Loucy (cell line): ENCODE results near the gene DHX9.

Experiments used
- H2AFZ ChIP-seq: fragments of 200-600 bp; sonication (generic); 2 replicates; pipeline ENCODE4 v1.6.0; 2016; ENCODE audit warnings: antibody characterized with exemption, mild to moderate bottlenecking, low read length, moderate library complexity
- H3F3A ChIP-seq: fragments of 200-600 bp; 2 replicates; pipeline ENCODE4 v1.6.0; 2016; ENCODE audit warnings: antibody characterized with exemption, low read depth, mild to moderate bottlenecking
- H3K27me3 ChIP-seq: fragments of 200-600 bp; sonication (generic); 2 replicates; pipeline ENCODE4 v1.6.1; 2014; ENCODE audit warnings: low read length, mild to moderate bottlenecking; ENCODE audit not compliant: insufficient read depth, poor library complexity, severe bottlenecking
- H3K36me3 ChIP-seq: fragments of 200-600 bp; sonication (generic); 2 replicates; pipeline ENCODE4 v1.6.1; 2016; ENCODE audit warnings: low read length; ENCODE audit not compliant: insufficient read depth
- H3K4me1 ChIP-seq: fragments of 200-600 bp; sonication (generic); 2 replicates; pipeline ENCODE4 v1.5.1; 2014; ENCODE audit warnings: low read length, mild to moderate bottlenecking; ENCODE audit not compliant: insufficient read depth, poor library complexity, severe bottlenecking
- H3K4me2 ChIP-seq: fragments of 200-600 bp; sonication (generic); 2 replicates; pipeline ENCODE4 v1.6.0; 2014; ENCODE audit warnings: antibody characterized with exemption, low read length, low read depth, mild to moderate bottlenecking; ENCODE audit not compliant: poor library complexity, severe bottlenecking
- H3K4me3 ChIP-seq: fragments of 200-600 bp; sonication (generic); 2 replicates; pipeline ENCODE4 v1.5.1; 2014; ENCODE audit warnings: low read length, mild to moderate bottlenecking, mixed read lengths; ENCODE audit not compliant: poor library complexity, severe bottlenecking
- H3K79me2 ChIP-seq: fragments of 200-600 bp; sonication (generic); 2 replicates; pipeline ENCODE4 v1.6.1; 2014; ENCODE audit warnings: low read length; ENCODE audit not compliant: insufficient read depth
- H3K9ac ChIP-seq: fragments of 200-600 bp; sonication (generic); 2 replicates; pipeline ENCODE4 v1.6.0; 2014; ENCODE audit warnings: mild to moderate bottlenecking, low read depth, low read length, moderate library complexity; ENCODE audit not compliant: poor library complexity, severe bottlenecking
- H3K9me2 ChIP-seq: fragments of 200-600 bp; sonication (generic); replicated peaks from 2 replicates; pipeline ENCODE4 v1.6.1; 2016; ENCODE audit warnings: low read depth, low read length, mixed read lengths
- H3K9me3 ChIP-seq: fragments of 200-600 bp; sonication (generic); 2 replicates; pipeline ENCODE4 v1.6.1; 2014; ENCODE audit warnings: mild to moderate bottlenecking, antibody characterized with exemption, low read length, low read depth; ENCODE audit not compliant: insufficient read depth
- H4K20me1 ChIP-seq: fragments of 200-600 bp; sonication (generic); 2 replicates; pipeline ENCODE4 v1.6.0; 2014; ENCODE audit warnings: antibody characterized with exemption, low read length, mild to moderate bottlenecking; ENCODE audit not compliant: insufficient read depth, poor library complexity, severe bottlenecking
- EZH2phosphoT487 ChIP-seq: fragments of 200-600 bp; IDR thresholded peaks from 2 replicates; pipeline ENCODE4 v1.6.1; 2018; ENCODE audit warnings: antibody characterized with exemption, mild to moderate bottlenecking, moderate library complexity, borderline replicate concordance
- TF ChIP-seq, protein P1 (sequence below): fragments of 200-600 bp; sonication (generic); conservative IDR thresholded peaks from 2 replicates; pipeline ENCODE4 v1.5.1; 2014; ENCODE audit warnings: mild to moderate bottlenecking, antibody characterized with exemption, low read length

The DHX9 gene

DNA sequence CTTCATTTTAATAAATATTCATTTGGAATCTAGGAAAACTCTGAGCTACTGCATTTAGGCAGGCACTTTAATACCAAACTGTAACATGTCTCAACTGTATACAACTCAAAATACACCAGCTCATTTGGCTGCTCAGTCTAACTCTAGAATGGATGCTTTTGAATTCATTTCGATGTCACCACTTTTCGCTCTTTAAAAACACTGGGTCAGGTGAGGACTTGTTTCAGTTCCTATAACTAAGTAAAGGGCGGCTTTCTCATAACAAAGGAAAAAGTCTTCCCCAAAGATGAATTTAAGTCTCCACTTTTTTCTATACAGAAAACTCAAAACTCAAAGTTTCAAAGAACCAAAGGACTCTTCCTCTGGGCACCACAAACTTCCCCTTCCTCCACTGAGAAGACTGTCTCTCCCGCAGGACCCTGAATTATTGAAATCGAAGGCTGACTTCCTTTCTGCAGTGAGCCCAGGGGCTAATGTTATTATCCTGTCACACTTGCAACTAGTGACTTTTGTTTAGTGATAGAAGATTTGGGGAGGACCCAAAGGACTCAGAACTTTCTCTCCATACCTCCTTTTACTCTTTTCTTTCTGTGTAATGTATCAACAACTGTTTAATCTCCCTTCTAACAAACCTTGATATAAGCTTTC, 9.7 kb upstream of the DHX9 start:
- H2AFZ ChIP-seq = no peak overlapping the region
- H3K9ac ChIP-seq = no peak overlapping the region
- peaks cover 6% of the 10 kb centered on the region for H3K4me1 ChIP-seq
- no peaks in the 10 kb centered on the region for H3K79me2 ChIP-seq
- H3K36me3 ChIP-seq = no peaks in the 10 kb centered on the region
- TF ChIP-seq, protein P1, sequence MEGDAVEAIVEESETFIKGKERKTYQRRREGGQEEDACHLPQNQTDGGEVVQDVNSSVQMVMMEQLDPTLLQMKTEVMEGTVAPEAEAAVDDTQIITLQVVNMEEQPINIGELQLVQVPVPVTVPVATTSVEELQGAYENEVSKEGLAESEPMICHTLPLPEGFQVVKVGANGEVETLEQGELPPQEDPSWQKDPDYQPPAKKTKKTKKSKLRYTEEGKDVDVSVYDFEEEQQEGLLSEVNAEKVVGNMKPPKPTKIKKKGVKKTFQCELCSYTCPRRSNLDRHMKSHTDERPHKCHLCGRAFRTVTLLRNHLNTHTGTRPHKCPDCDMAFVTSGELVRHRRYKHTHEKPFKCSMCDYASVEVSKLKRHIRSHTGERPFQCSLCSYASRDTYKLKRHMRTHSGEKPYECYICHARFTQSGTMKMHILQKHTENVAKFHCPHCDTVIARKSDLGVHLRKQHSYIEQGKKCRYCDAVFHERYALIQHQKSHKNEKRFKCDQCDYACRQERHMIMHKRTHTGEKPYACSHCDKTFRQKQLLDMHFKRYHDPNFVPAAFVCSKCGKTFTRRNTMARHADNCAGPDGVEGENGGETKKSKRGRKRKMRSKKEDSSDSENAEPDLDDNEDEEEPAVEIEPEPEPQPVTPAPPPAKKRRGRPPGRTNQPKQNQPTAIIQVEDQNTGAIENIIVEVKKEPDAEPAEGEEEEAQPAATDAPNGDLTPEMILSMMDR = no peak
- no peak for TF ChIP-seq EZH2phosphoT487
- H3K9me2 ChIP-seq = no peaks in the 10 kb centered on the region
- no peaks in the 10 kb centered on the region for H4K20me1 ChIP-seq
- no peak overlapping the region for H3K4me3 ChIP-seq
- no peaks in the 10 kb centered on the region for H3K27me3 ChIP-seq
- no peak overlapping the region for H3K4me2 ChIP-seq
- no peaks in the 10 kb centered on the region for H3F3A ChIP-seq
- H3K9me3 ChIP-seq = no peaks in the 10 kb centered on the region

- H3K9me3 ChIP-seq = no peaks in the 10 kb centered on the region
These were observed 5.9 kb upstream of the DHX9 start for GRCh38 chr1:182833271-182833670.

DNA sequence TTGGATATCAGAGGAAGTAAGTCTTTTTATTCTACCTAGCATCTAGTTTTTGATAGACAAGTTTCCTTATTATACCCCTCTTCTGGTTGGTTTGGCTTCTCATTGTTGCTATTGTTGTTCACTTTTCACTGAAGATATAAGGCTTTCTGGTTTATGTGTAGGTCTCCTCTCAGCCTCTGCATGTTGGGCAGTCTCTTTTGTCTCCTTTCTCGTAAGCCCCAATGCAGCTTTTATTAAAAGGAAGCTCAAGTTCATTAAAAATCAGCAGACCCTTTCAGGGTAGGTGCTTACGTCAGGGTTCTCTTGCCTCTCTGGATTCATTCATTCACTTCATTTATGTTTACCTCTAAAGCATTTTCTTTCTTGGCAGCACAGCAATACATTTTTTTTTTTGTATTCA, 4.8 kb upstream of the DHX9 start:
- peaks cover 15% of the 10 kb centered on the region for H3K4me1 ChIP-seq
- no peak overlapping the region for H3K4me2 ChIP-seq

More at GRCh38 chr1:182833271-182833670, 5.9 kb upstream of the DHX9 start:
- Histone ChIP-seq H3F3A (no peaks in the 10 kb centered on the region), H3K79me2 (no peaks in the 10 kb centered on the region), H3K4me3 (no peak overlapping the region), H3K4me2 (no peak overlapping the region), H3K9ac (no peak overlapping the region), H2AFZ (no peak overlapping the region), H3K9me2 (no peaks in the 10 kb centered on the region), H4K20me1 (no peaks in the 10 kb centered on the region), H3K36me3 (no peaks in the 10 kb centered on the region), H3K27me3 (no peaks in the 10 kb centered on the region), H3K4me1 (peaks cover 12% of the 10 kb centered on the region)
- TF ChIP-seq EZH2phosphoT487 = no peak
- TF ChIP-seq, protein P1 = no peak

More for the DNA sequence above, 4.8 kb upstream of the DHX9 start:
- Histone ChIP-seq H3K9ac (no peak overlapping the region), H2AFZ (no peak overlapping the region), H3K79me2 (no peaks in the 10 kb centered on the region), H3K9me3 (no peaks in the 10 kb centered on the region), H3K9me2 (no peaks in the 10 kb centered on the region), H3K4me3 (no peak overlapping the region), H3K27me3 (no peaks in the 10 kb centered on the region), H3K36me3 (no peaks in the 10 kb centered on the region), H3F3A (0 out of 2 replicates have a peak, but pooled peaks cover 1% of the 10 kb centered on the region), H4K20me1 (no peaks in the 10 kb centered on the region)
- TF ChIP-seq, protein P1 = no peak
- TF ChIP-seq EZH2phosphoT487 = no peak
